Gastroesophageal sphincter (tissue), 4 donors: ENCODE data around the gene SLC36A2. TPM values are rescaled to one million over a fixed set of nuclear protein-coding genes. Genes with fewer than 3 reads are reported as not detected.

Experiments
- ATAC-seq: fragments of 150-250 bp; one replicate; pipeline ENCODE4 v1.9.1; 2016; ENCODE audit warnings: mild to moderate bottlenecking, moderate library complexity
- H3K27ac ChIP-seq, 4 donors: fragments of 200-600 bp; sonication (generic) in 3 of 4; 1 replicate in 3 of 4; 2 replicates in 1 of 4; pipeline ENCODE4 v1.5.1; 2016 to 2019
- H3K27me3 ChIP-seq: fragments of 200-600 bp; sonication (generic); one replicate; pipeline ENCODE4 v1.5.1; 2019
- H3K36me3 ChIP-seq, 2 donors: fragments of 200-600 bp; sonication (generic); one replicate each; pipeline ENCODE4 v1.5.1; 2019; ENCODE audit warnings: control low read depth in 1 of 2
- H3K4me1 ChIP-seq, 3 donors: fragments of 200-600 bp; sonication (generic); 1 replicate in 2 of 3; 2 replicates in 1 of 3; pipeline ENCODE4 v1.5.1; 2016 to 2019; ENCODE audit warnings: control low read depth in 2 of 3
- H3K4me3 ChIP-seq, 2 donors: fragments of 200-600 bp; sonication (generic); one replicate each; pipeline ENCODE4 v1.5.1; 2019; ENCODE audit warnings: mild to moderate bottlenecking in 1 of 2, moderate library complexity in 1 of 2
- H3K9me3 ChIP-seq, 3 donors: fragments of 200-600 bp; sonication (generic); one replicate each; pipeline ENCODE4 v1.5.1; 2017 to 2019; ENCODE audit warnings: control low read depth in 2 of 3
- CTCF ChIP-seq, 4 experiments: fragments of 200-600 bp in 2 of 4; fragments of 450-650 bp in 2 of 4; sonication (generic) in 1 of 4; IDR thresholded peaks; one replicate each; pipeline ENCODE4 v1.5.1; 2017 to 2019; ENCODE audit warnings: antibody characterized with exemption in 4 of 4, mild to moderate bottlenecking in 2 of 4, moderate library complexity in 2 of 4
- EP300 ChIP-seq: sonication (generic); formaldehyde crosslinking; IDR thresholded peaks from one replicate; pipeline ENCODE4 v1.6.1; 2017; ENCODE audit warnings: antibody characterized with exemption, mild to moderate bottlenecking
- POLR2A ChIP-seq, 2 donors: fragments of 450-650 bp; IDR thresholded peaks; one replicate each; pipeline ENCODE4 v1.6.1; 2017; ENCODE audit warnings: antibody characterized with exemption in 2 of 2, mild to moderate bottlenecking in 2 of 2, moderate library complexity in 1 of 2
- POLR2AphosphoS5 ChIP-seq: sonication (generic); formaldehyde crosslinking; IDR thresholded peaks from one replicate; pipeline ENCODE4 v1.6.1; 2017; ENCODE audit warnings: antibody characterized with exemption
- WGBS, 2 donors: methylation state at CpG; one replicate each; pipeline ENCODE4 v1.1.5; 2018; ENCODE audit warnings: low coverage in 1 of 2; 5-methylcytosine and 5-hydroxymethylcytosine counted together
- total RNA-seq, 4 donors: library from RNA; depleted of rRNA; stranded (reverse); fragments of >200 nt; gene quantifications; one replicate each; pipeline ENCODE4 v1.1.0, GENCODE V29; 2016

SLC36A2 gene
- total RNA-seq, 4 donors from 2014 or later = not detected

- no peaks in the 10 kb centered on the region for H3K27me3 ChIP-seq
- H3K36me3 ChIP-seq = no peaks in the 10 kb centered on the region
- H3K27ac ChIP-seq = no peak overlapping the region
- no peak for ATAC-seq
- H3K4me1 ChIP-seq = no peaks in the 10 kb centered on the region
- WGBS, 2 donors = 100% methylated on average over 1 of the region's 1 CpG
- no peaks in the 10 kb centered on the region for H3K9me3 ChIP-seq
- no peak for TF ChIP-seq POLR2A (IDR thresholded peaks at IDR 0.05)
- no peak for TF ChIP-seq CTCF (IDR thresholded peaks at IDR 0.05)
- TF ChIP-seq EP300 = no peak
- no peak for TF ChIP-seq POLR2AphosphoS5
- H3K4me3 ChIP-seq = no peak overlapping the region
These were observed 61.1 kb downstream of the SLC36A2 start for GRCh38 chr5:151286246-151286645.

- no peak overlapping the region for H3K27ac ChIP-seq
- TF ChIP-seq CTCF (IDR thresholded peaks at IDR 0.05) (no peak), POLR2AphosphoS5 (no peak), EP300 (no peak), POLR2A (IDR thresholded peaks at IDR 0.05) (no peak)
- ATAC-seq = no peak
- no peak overlapping the region for H3K4me3 ChIP-seq
- WGBS, 2 donors = 68 to 74% methylated on average over 4 to 5 of the region's 5 CpGs
- H3K27me3 ChIP-seq = no peaks in the 10 kb centered on the region
- no peaks in the 10 kb centered on the region for H3K4me1 ChIP-seq
- H3K36me3 ChIP-seq = no peaks in the 10 kb centered on the region
- H3K9me3 ChIP-seq = no peaks in the 10 kb centered on the region
These were observed 61.7 kb downstream of the SLC36A2 start for GRCh38 chr5:151285683-151286082.

- 27 to 30% methylated on average over 6 to 8 of the region's 8 CpGs for WGBS, 2 donors
These were observed 62.9 kb downstream of the SLC36A2 start for GRCh38 chr5:151284392-151284967.

GRCh38 chr5:151283120-151283825 lies 64.1 kb downstream of the SLC36A2 start:
- WGBS, 2 donors = 62 to 72% methylated on average over 3 of the region's 4 CpGs

More at GRCh38 chr5:151284392-151284967, 62.9 kb downstream of the SLC36A2 start:
- Histone ChIP-seq H3K4me1 (no peaks in the 10 kb centered on the region), H3K27ac (no peak overlapping the region), H3K9me3 (no peaks in the 10 kb centered on the region), H3K36me3 (no peaks in the 10 kb centered on the region), H3K4me3 (no peak overlapping the region), H3K27me3 (no peaks in the 10 kb centered on the region)
- ATAC-seq = no peak
- TF ChIP-seq POLR2A (IDR thresholded peaks at IDR 0.05) = no peak
- TF ChIP-seq EP300 = no peak
- no peak for TF ChIP-seq CTCF (IDR thresholded peaks at IDR 0.05)
- TF ChIP-seq POLR2AphosphoS5 = no peak

More at GRCh38 chr5:151283120-151283825, 64.1 kb downstream of the SLC36A2 start:
- no peaks in the 10 kb centered on the region for H3K27me3 ChIP-seq
- H3K9me3 ChIP-seq = no peaks in the 10 kb centered on the region
- no peaks in the 10 kb centered on the region for H3K36me3 ChIP-seq
- no peak overlapping the region for H3K4me3 ChIP-seq
- no peaks in the 10 kb centered on the region for H3K4me1 ChIP-seq
- no peak for ATAC-seq
- no peak for TF ChIP-seq POLR2AphosphoS5
- no peak for TF ChIP-seq EP300
- TF ChIP-seq CTCF (IDR thresholded peaks at IDR 0.05) = no peak
- TF ChIP-seq POLR2A (IDR thresholded peaks at IDR 0.05) = no peak
- H3K27ac ChIP-seq = no peak overlapping the region
